Left hindlimb (tissue), 1 donor: ENCODE data around the gene MRPS7.

Source experiments
- DNase-seq: peaks from one replicate; pipeline ENCODE4 v3.0.0-alpha.2; 2018

The MRPS7 gene

DNA sequence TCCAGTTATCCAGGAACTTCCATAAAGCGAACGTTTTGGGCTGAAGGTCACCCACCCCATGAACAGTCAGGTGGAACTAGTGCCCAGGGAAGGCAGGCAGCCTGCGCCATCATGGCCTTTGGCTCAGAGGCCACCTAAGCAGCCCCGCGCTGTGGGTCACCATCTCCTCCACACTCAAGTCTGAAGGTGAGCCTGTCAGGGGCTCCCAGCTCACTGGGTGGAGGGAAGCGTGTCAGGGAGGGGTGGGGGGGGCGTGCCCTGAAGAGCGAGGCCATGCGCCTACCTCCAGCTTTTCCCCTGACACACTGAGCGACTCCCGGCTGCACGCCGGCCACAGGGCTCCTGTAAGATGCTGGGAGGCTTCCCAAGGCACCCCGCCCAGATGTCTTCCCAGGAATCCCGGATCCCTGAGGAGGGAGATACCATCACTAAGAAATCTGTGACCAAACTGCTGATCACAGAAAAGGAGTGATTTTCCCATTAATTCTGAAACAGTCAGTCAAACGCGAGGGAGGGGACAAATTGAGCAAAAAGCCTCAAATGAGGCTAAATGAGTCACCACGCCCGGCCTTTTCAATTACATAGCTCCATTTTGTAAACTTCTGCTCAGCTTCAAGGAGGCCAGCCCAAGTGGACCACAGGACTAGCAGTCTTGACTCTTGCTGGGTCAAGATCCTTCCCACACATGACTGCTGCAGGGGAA lies 54.0 kb downstream of the MRPS7 start:
- no peak for DNase-seq
